HG02884 (cell line): ENCODE data around the gene KCNJ13.
"Not testable (repeated sequence)": the region's sequence is repeated elsewhere in the genome, so short reads cannot be mapped to it uniquely, and the experiment has no call there.

Source experiments
- ATAC-seq: cut with Tn5 transposase; IDR thresholded peaks from one replicate; pipeline ENCODE4 v1.9.1; 2021; ENCODE audit warnings: mild to moderate bottlenecking, moderate library complexity; ENCODE audit not compliant: unreplicated experiment

Gene KCNJ13

DNA sequence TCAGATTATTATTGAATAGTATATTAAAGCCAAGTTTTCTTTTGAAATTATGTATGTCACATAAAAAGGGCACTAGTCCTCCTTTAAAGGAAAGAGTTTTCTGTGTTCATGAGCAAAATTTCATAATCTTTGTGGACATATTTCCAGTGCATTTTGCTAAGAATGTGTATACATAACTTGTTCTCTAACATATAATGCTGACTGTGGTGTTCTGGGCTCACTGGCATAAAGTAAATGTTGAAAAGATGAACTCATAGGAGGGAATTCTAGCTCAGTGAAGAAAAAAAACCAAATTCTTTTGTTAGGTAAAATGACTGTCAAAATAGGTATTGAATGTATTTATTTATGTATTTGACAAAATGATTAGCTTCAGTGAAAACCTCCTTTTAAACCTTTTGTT lies 6.2 kb downstream of the KCNJ13 start:
- no peak for ATAC-seq

DNA sequence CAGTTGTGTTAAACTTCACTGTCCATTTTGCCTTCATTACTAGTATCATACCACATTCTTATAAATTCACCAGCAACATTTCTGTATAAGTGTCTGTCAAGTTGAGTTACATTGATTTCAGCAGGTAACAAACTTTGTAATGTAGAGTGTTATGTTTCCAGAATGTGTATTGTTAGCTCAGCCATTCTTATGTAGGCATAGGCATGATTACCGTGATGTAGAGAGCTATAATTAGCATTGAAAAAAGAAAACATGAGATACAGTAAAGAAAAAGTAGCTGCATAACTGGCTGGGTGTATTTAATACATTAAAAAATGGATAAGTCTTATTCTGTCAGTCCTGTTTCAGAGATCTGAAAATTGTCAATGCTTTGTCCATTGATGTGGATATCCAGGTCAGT lies 8.5 kb downstream of the KCNJ13 start:
- ATAC-seq, result no peak

DNA sequence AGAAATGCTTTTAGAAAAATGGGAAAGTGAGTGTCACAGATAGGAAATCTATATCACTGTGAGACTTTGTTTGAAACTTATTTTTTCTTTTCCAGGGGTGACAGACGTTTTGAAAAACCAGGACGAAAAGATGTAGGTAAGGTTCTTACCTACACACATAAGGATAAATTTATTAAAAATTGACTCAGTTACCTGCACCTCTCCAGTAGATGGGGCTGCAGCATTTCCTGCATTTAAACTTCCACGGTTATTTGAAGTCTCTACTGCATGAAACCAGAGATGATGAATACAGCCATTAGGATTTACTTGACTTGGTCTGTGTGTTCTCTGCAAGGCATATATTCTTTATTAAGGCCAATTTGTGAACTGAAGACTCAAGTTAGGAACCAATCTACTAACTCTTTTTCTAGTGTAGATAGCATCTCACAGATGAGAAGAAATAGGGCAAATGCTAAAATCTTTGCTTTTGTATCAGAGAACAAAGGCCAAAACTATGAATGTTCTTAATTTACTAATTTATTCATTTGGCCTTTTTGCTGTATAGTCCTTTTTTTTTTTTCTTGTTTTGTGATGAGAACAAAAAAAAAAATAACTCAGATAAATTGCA lies 15.0 kb downstream of the KCNJ13 start:
- ATAC-seq, result no peak

DNA sequence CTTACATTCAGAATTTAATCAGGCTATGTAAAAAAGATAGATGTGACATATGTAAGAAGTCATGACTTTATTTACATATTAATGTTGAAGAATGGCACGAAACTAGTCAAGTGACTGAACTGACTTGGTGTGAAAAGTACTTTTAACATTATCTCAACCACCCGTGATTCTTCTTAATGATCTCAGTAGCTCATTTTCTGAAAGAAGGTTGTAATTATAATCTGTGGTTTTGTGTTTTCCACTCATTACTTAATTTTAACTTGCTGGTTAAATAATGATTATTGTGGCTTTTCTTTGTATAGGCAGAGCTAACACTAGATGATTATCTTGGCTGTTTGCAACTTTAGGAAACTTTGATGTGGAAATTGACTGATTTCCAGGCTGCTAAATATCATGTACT lies 18.5 kb downstream of the KCNJ13 start:
- ATAC-seq, result no peak

GRCh38 chr2:232750135-232750671 lies 26.2 kb downstream of the KCNJ13 start:
- no peak for ATAC-seq

GRCh38 chr2:232749331-232749730 lies 27.0 kb downstream of the KCNJ13 start:
- ATAC-seq, result no peak

GRCh38 chr2:232748038-232748437 lies 28.3 kb downstream of the KCNJ13 start:
- no peak for ATAC-seq

- no peak for ATAC-seq
These were observed 31.4 kb downstream of the KCNJ13 start for GRCh38 chr2:232744963-232745362.

GRCh38 chr2:232741972-232742371 lies 34.4 kb downstream of the KCNJ13 start:
- no peak for ATAC-seq

DNA sequence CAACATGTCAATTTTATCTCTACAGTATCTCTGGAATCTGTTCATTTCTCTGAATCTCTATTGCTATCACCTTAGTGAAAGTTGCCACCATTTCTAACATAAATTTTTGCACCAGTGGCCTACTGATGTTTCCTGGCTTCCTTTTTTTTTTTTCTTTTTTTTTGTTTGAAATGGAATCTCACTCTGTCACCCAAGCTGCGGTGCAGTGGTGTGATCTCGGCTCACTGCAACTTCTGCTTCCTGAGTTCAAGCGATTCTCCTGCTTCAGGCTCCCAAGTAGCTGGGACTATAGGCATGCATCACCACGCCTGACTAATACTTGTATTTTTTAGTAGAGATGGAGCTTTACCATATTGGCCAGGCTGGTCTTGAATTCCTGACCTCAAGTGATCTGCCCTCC lies 35.1 kb downstream of the KCNJ13 start:
- ATAC-seq, result no peak

DNA sequence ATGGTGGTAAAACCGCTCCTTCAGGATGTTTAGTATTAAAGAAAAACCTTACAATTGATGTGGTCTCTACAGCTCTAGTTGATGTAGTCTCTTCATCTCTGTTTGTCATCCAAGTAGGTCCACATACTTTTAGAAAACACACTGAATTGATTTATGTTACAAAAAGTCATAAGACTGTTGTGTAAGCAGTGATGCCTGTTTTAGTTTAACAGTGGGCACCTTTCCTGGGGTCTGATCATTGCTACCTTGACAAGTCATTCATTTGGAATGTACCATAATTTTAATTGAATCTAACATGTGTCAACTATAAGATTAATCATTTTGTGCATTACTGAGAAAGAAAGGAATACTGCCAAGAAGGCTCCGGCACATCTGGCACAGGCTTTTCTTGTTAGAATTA lies 44.9 kb downstream of the KCNJ13 start:
- no peak for ATAC-seq

GRCh38 chr2:232728785-232729184 lies 47.6 kb downstream of the KCNJ13 start:
- ATAC-seq, result no peak

DNA sequence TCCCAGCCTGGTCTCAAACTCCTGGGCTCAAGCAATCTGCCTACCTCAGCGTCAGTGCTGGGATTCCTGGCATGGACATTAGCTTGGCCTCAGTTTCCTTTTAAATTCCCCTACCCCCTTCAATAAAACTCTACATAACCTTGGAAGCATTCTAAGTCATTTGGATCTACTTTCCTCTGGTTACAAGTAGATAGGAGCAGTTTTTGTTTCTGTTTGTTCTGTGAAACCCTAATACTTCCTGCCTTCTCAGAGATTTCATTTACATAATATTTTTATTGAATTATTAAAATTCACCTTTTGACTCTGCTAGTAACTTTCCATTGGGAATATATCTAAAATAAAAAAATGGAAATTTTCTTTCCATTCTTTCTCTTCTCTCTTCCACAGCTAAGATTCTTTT lies 53.3 kb downstream of the KCNJ13 start:
- ATAC-seq, result no peak

GRCh38 chr2:232721882-232722281 lies 54.5 kb downstream of the KCNJ13 start:
- no peak for ATAC-seq

DNA sequence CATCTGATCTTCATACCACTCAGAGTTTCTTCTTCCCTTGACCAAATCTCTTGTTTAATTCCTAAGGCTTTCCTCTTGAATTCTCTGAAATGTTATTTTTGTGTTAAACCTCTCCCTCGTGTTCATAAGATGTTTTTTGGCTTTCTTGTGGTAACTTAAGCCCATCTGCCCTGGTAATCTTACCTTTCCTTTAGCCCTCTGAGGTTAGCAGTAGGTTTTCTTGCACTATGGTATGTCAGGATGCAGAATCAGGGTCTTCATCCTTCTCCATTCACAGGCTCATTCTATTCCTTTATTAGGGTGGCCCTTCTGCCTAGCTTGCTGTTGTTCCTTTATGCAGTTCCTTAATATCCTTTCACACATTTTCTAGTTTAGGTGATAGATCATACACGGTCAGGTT lies 55.1 kb downstream of the KCNJ13 start:
- ATAC-seq, result no peak

- not testable (repeated sequence) for ATAC-seq
These were observed 56.3 kb downstream of the KCNJ13 start for GRCh38 chr2:232720056-232720455.
